Measurements from ENCODE around the gene IL6R.

IL6R gene

GRCh38 chr1:154379301-154379700 lies 25.8 kb upstream of the IL6R start:
- no peak for TF ChIP-seq CTCF (IDR thresholded peaks at IDR 0.05; ENCODE audit: unreplicated experiment in 3 of 3)
- no peaks in the 10 kb centered on the region for H3K27me3 Mint-ChIP-seq (ENCODE audit: low read depth)
- H3K27ac Mint-ChIP-seq, result no peak overlapping the region
- H3K4me3 Mint-ChIP-seq, result no peak overlapping the region
- H3K4me1 Mint-ChIP-seq, result no peaks in the 10 kb centered on the region
- peaks cover 2% of the 10 kb centered on the region for H3K9me3 Mint-ChIP-seq
- H3K36me3 Mint-ChIP-seq (ENCODE audit: low read depth), result no peaks in the 10 kb centered on the region

DNA sequence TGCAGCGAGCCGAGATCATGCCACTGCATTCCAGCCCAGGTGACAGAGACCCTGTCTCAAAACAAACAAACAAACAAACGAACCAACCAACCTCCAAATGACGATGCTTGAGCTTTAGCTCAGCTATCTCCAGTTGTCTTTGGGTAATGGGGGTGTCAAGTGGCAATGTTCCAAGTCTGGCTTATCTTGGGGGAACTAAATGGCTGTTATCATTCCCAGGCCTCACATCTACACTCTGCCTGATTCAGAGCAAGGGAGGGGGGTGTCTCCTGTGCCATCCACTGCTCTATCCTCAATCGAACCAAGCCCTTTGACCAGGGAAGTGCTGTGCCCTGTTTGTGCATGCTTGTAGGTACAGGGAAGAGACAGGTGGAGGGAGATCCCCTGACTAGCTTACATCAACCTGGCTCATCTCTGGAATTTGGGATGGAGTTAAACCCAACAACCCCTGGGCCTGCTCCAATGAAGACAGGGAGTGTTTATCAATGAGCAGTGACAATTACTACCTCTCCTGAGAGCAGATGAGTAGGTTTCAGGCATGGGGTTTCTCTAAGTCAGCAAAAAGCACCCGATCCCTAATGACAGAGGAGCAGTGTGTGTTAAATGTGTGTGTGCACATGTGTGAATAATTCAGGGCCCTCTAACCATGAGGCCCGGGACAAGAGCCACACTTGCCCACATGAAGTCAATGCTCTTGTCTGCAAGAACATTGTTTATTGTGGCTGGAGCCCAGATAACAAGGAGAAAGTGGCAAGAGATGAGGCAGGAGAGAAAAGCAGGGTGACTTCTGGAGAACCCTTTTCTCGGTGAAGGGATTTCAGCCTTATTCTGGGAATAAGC lies 20.3 kb upstream of the IL6R start:
- no peaks in the 10 kb centered on the region for H3K36me3 Mint-ChIP-seq (ENCODE audit: low read depth)
- no peak for TF ChIP-seq CTCF (IDR thresholded peaks at IDR 0.05; ENCODE audit: unreplicated experiment in 3 of 3)
- H3K4me1 Mint-ChIP-seq, result no peaks in the 10 kb centered on the region
- no peak overlapping the region for H3K27ac Mint-ChIP-seq
- H3K9me3 Mint-ChIP-seq, result no peaks in the 10 kb centered on the region
- no peak overlapping the region for H3K4me3 Mint-ChIP-seq
- peaks cover 4% of the 10 kb centered on the region for H3K27me3 Mint-ChIP-seq (ENCODE audit: low read depth)

DNA sequence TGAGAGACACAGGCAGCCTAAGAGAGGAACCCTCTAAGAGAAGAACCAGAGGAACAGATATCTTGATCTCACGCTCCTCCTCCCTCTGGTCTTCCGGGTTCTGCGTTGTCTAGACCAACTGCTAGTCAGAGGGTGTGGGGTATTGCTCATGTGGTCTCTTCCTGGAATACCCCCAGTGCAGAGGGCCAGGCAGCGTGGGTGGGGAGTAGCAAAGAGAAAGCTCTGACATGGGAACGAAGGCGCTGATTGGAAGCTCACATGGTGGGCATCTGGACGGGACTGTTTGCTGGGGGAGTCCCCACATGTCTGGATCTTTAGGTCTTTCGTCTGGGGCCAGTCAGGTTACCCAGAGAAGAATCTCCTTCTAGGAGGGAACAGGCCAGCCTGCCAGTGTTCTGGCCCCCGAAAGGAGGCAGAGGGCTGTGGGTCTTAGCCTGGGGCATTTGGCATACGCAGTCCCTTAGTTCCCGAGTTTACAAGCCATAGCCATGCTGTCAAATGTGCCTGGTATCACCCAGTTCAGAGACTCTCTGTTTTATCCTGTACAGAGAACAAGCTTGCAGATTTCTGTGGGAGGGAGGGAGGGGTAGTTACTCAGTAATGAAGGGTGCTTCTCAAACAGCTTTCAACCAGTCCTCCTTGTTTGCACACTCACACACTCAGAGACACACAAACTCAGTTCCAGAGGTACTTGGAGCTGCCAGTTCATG lies 18.3 kb upstream of the IL6R start:
- no peaks in the 10 kb centered on the region for H3K4me1 Mint-ChIP-seq
- H3K36me3 Mint-ChIP-seq (ENCODE audit: low read depth), result no peaks in the 10 kb centered on the region
- H3K27me3 Mint-ChIP-seq (ENCODE audit: low read depth), result peaks cover 7% of the 10 kb centered on the region
- no peak overlapping the region for H3K4me3 Mint-ChIP-seq
- no peak overlapping the region for H3K27ac Mint-ChIP-seq
- TF ChIP-seq CTCF (IDR thresholded peaks at IDR 0.05; ENCODE audit: unreplicated experiment in 3 of 3), result no peak
- no peaks in the 10 kb centered on the region for H3K9me3 Mint-ChIP-seq

DNA sequence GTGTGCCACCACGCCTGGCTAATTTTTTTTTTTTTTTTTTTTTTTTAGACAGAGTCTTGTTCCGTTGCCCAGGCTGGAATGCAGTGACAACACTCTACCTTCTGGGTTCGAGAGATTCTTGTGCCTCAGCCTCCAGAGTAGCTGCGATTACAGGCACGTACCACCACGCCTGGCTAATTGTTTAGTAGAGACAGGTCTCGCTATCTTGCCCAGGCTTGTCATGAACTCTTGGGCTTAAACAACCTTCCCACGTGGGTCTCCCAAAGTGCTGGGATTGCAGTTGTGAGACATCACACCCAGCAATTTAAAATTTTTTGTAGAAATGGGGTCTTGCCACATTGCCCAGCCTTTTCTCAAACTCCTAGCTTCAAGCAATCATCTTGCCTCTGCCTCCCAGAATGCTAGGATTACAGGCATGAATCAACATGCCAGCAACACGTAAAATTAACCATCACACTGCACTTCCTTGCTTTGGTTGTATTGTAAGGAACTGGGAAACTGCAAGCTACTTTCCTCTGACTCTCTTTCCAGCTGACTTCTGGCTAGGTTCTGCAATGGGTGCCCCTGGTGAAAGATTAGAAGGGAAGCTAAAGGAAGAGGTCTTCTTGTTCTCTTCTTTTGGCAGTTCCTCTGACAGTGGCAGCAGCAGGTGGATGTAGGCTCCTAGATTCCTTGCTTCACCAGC lies 13.9 kb upstream of the IL6R start:
- no peak for TF ChIP-seq CTCF (IDR thresholded peaks at IDR 0.05; ENCODE audit: unreplicated experiment in 3 of 3)
- H3K4me3 Mint-ChIP-seq, result no peak overlapping the region

DNA sequence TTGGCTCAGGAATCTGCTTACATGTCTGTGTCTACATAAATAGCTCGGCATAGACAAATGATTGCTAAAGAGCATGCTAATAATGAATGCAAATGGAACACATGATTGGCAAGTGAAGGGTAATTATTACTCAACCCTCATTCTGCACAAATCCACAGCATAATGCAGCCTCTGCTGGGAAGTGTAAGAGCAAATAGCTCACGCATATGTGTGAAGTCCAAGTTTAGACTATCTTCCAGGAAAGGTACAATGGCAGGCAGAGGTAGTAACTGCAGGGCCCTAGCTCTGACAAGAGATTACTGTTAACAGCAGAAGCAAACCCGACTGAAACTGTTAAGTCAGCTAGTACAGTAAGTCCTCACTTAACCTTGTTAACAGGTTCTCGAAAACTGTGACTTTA lies 7.0 kb upstream of the IL6R start:
- Mint-ChIP-seq H3K4me1 (no peaks in the 10 kb centered on the region), H3K27me3 (ENCODE audit: low read depth) (peaks cover 15% of the 10 kb centered on the region), H3K4me3 (no peak overlapping the region), H3K27ac (no peak overlapping the region), H3K9me3 (peaks cover 9% of the 10 kb centered on the region), H3K36me3 (ENCODE audit: low read depth) (peaks cover 3% of the 10 kb centered on the region)
- TF ChIP-seq CTCF (IDR thresholded peaks at IDR 0.05; ENCODE audit: unreplicated experiment in 3 of 3), result no peak

More for the DNA sequence above, 13.9 kb upstream of the IL6R start:
- Mint-ChIP-seq H3K4me1 (no peaks in the 10 kb centered on the region), H3K9me3 (peaks cover 5% of the 10 kb centered on the region), H3K36me3 (ENCODE audit: low read depth) (peaks cover 3% of the 10 kb centered on the region), H3K27me3 (ENCODE audit: low read depth) (peaks cover 11% of the 10 kb centered on the region), H3K27ac (no peak overlapping the region)

All from nephron (organoid).